Kidney epithelial cell (primary cell): ENCODE measurements around the gene C19orf12. TPM values are rescaled to one million over a fixed set of nuclear protein-coding genes. Genes with fewer than 3 reads are reported as not detected.

Experiments used
- DNase-seq: peaks from one replicate; pipeline ENCODE4 v3.0.0-alpha.2; 2010; ENCODE audit warnings: low read depth
- H3K27me3 ChIP-seq: 2 replicates; pipeline ENCODE4 v1.6.0; 2011; ENCODE audit warnings: low read length; ENCODE audit not compliant: control insufficient read depth, insufficient read depth
- H3K36me3 ChIP-seq: 2 replicates; pipeline ENCODE4 v1.5.1; 2011; ENCODE audit warnings: low read length; ENCODE audit not compliant: control insufficient read depth, insufficient read depth
- H3K4me3 ChIP-seq: 2 replicates; pipeline ENCODE4 v1.5.1; 2011; ENCODE audit warnings: low read depth, mild to moderate bottlenecking, control low read depth, low read length
- total RNA-seq: library from RNA; depleted of rRNA; stranded (reverse); fragments of >200 nt; gene quantifications from 2 replicates; pipeline ENCODE4 v1.2.3, GENCODE V29; 2015
- TF ChIP-seq, protein P1 (sequence below): IDR thresholded peaks from 2 replicates; pipeline ENCODE4 v1.5.1; 2011; ENCODE audit warnings: mild to moderate bottlenecking, moderate library complexity, low read length, control low read depth, inconsistent platforms; ENCODE audit not compliant: insufficient read depth, poor library complexity, severe bottlenecking

The C19orf12 gene
- total RNA-seq, 1 donor from 2014 or later = 39.9 TPM

DNA sequence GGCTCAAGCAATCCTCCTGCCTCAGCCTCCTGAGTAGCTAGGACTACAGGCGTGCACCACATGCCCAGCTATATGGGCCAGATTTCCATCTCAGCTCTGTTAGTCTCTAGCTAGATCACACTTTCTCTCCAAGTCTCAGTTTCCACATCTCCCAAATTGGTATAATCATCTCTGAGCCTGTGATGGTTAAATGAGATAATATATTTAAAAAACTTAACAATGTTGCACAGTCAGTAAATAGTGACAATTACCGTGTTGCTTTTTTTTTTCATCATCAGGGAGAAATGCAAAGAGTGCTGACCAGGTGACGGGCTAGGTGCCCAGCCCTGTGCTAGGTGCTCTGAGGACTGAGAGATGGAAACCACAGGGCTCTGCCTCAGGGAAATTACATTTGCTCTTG lies 36.9 kb upstream of the C19orf12 start:
- TF ChIP-seq, protein P1, sequence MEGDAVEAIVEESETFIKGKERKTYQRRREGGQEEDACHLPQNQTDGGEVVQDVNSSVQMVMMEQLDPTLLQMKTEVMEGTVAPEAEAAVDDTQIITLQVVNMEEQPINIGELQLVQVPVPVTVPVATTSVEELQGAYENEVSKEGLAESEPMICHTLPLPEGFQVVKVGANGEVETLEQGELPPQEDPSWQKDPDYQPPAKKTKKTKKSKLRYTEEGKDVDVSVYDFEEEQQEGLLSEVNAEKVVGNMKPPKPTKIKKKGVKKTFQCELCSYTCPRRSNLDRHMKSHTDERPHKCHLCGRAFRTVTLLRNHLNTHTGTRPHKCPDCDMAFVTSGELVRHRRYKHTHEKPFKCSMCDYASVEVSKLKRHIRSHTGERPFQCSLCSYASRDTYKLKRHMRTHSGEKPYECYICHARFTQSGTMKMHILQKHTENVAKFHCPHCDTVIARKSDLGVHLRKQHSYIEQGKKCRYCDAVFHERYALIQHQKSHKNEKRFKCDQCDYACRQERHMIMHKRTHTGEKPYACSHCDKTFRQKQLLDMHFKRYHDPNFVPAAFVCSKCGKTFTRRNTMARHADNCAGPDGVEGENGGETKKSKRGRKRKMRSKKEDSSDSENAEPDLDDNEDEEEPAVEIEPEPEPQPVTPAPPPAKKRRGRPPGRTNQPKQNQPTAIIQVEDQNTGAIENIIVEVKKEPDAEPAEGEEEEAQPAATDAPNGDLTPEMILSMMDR = no peak
- DNase-seq = no peak
- Histone ChIP-seq H3K36me3 (no peaks in the 10 kb centered on the region), H3K27me3 (no peaks in the 10 kb centered on the region), H3K4me3 (no peak overlapping the region)

DNA sequence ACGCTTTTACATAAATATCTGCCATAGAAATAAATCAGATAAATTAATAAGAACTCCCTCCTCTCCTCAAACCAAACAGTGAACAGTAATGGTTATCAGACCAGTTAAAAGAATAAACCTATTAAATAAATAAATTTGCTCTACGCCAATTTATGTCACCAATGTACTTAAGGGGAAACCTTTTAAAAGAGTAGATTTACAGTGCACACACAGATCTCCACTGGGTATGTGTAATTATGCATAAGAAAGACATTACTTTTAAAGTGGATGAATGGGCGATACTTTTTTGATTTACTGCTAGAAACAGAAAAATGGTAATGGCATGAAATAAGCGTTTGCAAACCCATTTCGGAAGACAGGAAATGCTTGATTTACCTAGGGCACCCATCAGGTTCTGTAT lies 34.9 kb upstream of the C19orf12 start:
- H3K4me3 ChIP-seq = no peak overlapping the region
- H3K27me3 ChIP-seq = peaks cover 2% of the 10 kb centered on the region
- no peak for DNase-seq
- no peaks in the 10 kb centered on the region for H3K36me3 ChIP-seq
- TF ChIP-seq, protein P1 = no peak

DNA sequence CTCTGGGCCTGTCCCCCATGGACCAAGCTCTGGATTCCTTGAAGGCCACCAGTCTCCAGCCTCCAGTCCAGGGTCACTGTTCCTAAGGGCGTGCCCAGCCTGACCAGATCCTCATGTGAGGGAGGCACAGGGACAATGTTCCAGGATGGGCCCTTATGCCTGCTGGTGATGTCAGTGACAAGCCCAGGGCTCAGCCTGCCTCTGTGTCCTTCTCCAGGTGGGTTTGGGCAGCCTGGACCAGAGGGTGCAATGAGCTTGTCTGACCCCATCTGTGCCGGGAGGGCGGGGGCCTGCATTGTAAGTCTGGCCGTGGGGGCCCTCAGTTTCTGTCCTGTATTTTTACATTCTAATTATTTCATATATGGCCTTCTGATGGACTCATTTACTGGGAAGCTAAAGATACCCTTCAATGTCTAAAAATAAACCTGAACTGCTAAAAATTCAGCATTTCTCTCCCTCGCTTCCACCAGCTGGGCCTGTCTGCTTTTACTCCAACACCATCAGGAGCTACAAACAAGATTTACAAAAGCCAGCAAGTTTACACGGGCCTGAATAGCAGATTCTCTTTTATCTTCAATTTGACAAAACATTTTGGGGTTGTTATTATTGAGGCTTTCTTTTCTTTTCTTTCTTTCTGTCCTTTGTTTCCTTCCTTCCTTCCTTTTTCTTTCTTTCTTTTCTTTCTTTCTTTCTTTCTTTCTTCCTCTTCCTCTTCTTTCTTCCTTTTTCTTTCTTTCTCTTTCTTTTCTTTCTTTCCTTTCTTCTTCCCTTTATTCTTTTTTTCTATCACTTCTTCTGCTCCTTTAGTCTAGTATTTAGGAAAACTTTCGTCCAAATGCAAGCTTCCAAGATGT lies 34.2 kb upstream of the C19orf12 start:
- Histone ChIP-seq H3K27me3 (peaks cover 2% of the 10 kb centered on the region), H3K36me3 (no peaks in the 10 kb centered on the region), H3K4me3 (no peak overlapping the region)
- TF ChIP-seq, protein P1 = no peak
- no peak for DNase-seq

DNA sequence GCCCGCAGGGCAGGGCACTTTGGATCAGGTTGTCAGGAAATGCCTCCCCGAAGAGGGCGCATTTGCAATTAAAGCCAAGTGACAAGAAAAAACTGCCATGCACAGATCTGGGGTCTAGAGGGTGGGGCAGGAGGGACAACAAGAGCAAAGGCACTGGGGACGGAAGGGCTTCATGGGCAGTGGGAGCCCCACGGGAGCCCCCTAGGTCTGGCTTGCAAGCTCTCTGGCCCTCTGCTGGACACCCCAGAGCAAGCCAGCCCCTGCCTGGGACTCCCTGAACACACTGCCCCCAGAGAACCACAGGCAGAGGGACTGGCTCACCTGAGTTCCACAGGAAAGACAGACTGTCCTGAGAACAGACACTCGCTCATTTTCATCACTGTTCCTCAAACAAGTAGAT lies 30.2 kb upstream of the C19orf12 start:
- peaks cover 2% of the 10 kb centered on the region for H3K27me3 ChIP-seq
- no peak overlapping the region for H3K4me3 ChIP-seq
- no peak for DNase-seq
- TF ChIP-seq, protein P1 = no peak
- no peaks in the 10 kb centered on the region for H3K36me3 ChIP-seq

DNA sequence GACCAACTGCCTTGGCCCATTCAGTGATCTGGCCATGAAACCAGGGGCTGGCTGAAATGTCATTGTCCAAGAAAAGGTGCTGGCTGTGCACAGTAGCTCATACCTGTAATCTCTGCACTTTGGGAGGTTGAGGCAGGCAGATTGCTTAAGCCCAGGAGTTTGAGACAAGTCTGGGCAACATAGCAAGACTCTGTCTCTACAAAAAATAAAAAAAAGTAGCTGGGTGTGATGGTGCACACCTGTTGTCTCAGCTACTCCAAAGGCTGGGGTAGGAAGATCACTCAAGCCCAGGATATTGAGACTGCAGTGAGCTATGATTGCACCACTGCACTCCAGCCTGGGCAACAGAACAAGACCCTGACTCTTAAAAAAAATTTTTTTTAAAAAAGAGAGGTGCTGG lies 28.6 kb upstream of the C19orf12 start:
- Histone ChIP-seq H3K4me3 (no peak overlapping the region), H3K27me3 (peaks cover 2% of the 10 kb centered on the region), H3K36me3 (no peaks in the 10 kb centered on the region)
- TF ChIP-seq, protein P1 = no peak
- DNase-seq = no peak

DNA sequence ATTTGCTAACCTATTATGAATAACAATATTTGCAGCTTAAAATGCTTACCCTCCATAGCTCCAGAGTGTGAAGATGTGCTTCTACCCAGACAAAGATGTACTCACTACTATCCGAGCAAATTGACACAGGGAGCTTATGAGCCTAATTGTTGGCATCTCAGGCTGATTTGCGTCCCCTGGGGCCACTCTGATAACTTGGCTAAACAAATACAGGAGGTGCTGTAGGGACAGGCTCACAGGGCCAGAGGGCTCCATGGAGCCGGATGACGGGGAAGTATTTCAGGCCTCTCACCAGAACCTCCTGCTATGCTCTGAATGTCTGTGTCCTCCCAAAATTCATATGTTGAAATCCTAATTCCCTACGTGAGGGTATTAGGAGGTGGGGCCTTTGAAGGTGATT lies 26.7 kb upstream of the C19orf12 start:
- Histone ChIP-seq H3K27me3 (peaks cover 2% of the 10 kb centered on the region), H3K4me3 (no peak overlapping the region), H3K36me3 (no peaks in the 10 kb centered on the region)
- TF ChIP-seq, protein P1 = no peak
- no peak for DNase-seq
